HTR-8/SVneo (cell line): ENCODE data around the gene NFATC4.
"Not testable (repeated sequence)": the region's sequence is repeated elsewhere in the genome, so short reads cannot be mapped to it uniquely, and the experiment has no call there.

Source experiments
- DNase-seq: peaks from one replicate; pipeline ENCODE4 v3.0.0; 2011; ENCODE audit warnings: low spot score, mixed read lengths; ENCODE audit not compliant: insufficient read length
- FAIRE-seq: peaks from 2 replicates; lab custom pipeline; 2011; peaks lifted over from hg19 to GRCh38; lab: Jason Lieb, UNC

The NFATC4 gene

DNA sequence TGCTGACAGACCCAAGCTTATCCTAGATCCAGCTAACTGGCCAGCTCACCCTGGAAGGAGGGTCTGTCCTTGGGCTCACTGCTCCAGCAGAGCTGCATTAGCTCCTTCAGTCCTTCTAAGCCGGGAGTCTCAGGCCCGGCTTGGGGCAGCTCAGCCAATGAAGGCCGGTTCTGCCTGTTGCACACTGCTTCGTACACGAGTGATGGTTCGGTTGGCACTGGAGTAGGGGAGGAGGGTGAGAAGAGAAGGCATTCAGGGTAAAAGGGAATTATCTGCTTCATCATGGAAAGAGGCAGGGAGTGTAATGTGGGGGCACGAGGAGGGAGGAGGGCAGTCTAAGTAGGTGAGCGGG is 30.2 kb upstream of the NFATC4 start:
- no peak for FAIRE-seq
- DNase-seq: no peak

DNA sequence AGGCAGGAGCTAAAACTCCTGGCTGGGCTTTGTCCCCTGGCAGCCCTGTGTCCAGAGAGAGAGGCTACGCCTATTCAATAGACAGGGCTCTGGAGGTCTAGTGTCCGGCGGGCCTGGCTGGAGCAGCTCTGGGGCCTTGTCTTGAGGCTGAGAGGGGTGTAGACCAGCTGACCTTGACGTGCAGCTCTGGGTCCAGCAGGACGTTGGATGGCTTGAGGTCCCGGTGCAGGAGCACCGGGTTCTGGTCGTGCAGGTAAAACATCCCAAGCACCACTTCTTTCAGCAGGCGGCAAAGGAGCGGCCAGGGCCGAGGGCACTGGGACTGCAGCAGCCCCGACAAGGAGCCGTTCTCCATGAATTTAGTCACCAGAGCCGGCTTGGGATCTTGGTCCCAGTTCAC is 29.1 kb upstream of the NFATC4 start:
- FAIRE-seq: no peak
- no peak for DNase-seq

DNA sequence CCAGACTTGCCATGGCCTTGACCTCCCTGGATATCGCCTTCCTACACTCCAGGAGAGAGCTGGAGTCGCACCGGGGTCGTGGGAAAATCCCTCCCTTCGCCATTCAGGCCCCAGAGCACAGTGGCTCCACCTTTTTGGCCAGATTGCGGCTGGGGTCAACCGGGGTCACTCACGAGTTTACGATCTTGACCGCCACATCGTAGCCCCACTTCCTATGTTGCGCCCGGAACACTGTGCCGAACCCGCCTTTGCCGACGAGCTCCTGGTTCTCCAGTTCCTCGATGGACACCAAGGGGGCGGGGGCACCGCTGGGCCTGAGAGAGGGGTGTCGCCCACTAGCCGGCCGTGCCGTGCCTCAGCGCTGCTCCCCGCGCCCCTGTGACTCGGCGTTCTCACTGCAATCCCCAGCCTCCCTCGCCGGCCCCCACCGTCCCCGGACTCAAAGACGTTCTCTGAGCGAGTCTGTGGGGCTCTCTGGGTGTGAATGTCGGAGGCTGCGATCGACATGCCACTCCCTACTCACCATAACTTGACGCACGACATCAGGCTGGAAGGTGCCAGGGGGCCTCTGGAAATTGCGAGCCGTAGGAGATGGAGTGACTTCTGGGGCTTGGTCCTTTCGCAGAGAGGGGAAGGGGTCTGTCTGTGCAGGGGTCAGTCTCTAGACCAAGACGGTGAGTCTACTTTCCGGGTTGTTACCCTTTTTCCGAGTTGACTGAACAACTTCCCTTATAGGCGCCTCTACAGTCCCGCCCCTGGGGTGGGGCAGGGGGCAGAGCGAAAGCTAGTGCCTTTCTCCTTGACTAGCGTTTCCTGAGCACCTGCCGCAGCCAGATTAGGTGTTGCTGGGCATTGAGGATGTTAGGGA is 28.5 kb upstream of the NFATC4 start, which contains the start of gene RIPK3:
Gene RIPK3 (minus strand): TSS at position 708 of the 868 bp plus-strand sequence. CDS start 165 bp downstream, at position 543.
- FAIRE-seq: no peak
- DNase-seq: no peak

DNA sequence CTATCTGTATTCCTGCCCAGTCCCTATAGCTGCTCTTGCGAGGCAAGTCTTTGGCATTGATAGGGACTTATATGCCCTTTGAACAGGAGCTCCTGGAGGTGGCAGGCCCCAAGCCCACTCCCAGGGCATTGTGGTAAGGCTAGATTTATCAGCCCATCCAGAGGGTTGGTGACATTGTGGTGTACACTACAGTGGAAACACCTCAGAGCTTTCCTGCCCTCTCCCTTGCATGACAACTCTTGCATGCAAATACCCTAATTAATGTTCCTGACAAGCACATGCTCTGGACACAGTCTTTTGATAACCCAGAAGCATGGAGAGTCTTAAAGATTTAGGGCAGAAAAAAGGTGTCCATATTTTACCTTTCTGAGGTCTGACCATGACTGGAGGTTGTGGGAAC is 27.4 kb upstream of the NFATC4 start:
- FAIRE-seq: no peak
- DNase-seq: no peak

DNA sequence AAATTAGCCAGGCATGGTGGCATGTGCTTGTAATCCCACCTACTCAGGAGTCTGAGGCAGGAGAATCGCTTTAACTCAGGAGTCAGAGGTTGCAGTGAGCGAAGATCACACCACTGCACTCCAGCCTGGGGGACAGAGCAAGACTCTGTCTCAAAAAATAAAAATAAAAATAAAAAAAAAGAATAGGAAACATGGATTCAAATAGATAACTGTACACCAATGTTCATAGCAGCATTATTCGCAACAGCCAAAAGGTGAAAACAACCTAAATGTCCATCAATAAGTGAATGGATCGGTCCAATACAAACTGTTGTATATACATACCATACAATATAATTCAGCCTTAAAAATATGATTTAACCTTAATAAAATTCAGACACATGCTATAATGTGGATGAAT is 25.1 kb upstream of the NFATC4 start:
- FAIRE-seq (no peak), DNase-seq (no peak)

DNA sequence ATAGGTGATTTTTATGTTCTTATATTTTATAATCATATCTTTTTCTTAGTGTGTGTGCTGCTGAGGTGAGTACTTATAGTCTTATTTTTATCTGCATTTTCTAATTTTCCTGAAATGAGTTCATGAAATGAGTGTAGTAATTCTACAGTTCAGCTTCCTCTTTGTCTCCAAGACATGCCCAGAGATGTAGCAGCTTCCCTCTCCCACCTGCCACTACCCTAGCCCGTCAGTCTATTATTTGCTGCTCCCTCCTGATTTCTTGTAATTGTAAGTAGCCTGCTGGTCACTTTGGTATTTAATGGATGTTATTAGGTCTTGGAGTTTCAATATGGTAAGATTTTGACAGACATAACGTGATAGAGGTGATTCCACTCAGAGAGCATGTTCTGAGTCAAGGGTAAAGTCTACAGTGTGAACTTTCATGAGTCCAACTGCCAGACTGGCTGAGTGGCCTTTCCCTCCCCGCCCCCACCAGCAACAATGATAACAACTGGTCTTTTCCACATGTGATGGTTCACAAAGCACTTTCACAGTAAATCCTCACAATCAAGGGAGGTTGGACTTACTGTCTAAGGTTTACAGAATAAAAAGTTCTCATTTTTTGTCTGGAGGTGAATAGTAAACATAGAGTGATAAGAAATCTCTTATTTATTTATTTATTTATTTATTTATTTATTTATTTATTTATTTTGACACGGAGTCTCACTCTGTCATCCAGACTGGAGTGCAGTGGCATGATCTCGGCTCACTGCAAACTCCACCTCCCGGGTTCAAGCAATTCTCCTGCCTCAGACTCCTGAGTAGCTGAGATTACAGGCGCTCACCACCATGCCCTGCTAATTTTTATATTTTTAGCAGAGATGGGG is 24.0 kb upstream of the NFATC4 start:
- DNase-seq (no peak), FAIRE-seq (no peak)

DNA sequence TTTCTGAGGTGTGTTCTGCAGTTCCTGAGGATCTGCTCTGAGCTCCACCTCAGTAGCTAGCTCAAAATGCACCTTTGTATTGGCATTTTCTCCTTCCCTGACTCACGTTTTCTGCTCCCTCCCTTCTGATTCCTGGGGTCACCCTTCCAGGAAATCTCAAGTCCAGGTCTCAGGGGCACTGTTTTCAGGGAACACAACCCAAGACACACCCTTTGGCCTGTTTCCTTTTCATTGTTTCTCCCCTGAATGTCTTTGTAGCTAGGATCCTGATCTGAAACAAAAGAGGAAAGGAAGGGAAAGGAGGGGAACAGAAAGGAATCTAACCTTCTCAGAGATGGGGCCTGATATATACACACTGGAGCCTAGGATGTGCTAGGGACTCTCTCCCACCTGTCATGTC is 20.9 kb upstream of the NFATC4 start:
- FAIRE-seq (no peak), DNase-seq (no peak)

DNA sequence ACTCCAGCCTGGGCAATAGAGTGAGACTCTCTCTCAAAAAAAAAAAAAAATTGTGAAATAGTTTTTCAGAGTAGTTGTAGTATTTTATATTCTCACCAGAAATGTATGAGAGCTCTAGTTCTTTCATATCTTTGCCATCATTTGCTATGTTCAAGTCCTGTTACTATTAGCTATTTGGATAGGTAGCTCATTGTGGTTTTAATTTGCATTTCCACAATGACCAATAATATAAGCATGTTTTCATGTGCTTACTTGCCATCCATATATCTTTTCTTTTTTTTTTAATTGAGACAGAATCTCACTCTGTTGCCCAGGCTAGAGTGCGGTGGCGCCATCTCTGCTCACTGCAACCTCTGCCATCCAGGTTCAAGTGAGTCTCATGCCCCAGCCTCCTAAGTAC is 19.8 kb upstream of the NFATC4 start:
- DNase-seq (no peak), FAIRE-seq (no peak)

DNA sequence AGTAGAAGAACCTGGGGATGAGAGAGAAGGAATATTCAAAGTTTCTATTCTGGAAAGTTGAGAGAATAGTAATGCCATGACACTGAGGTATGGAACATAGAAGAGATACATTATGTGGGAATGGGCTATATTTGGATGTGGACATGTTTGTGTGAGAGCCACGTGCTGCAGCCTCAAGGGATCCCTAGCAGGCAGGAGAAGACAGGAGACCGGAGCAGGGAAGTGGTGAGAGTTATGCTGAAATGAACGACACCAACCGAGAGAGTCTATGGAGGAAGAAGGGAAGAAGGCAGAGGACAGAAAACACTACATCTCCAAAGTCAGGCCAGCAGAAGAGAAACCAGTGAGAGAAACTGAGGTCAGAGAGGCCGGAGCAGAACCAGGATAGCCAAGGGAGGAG is 18.2 kb upstream of the NFATC4 start:
- FAIRE-seq (no peak), DNase-seq (no peak)

DNA sequence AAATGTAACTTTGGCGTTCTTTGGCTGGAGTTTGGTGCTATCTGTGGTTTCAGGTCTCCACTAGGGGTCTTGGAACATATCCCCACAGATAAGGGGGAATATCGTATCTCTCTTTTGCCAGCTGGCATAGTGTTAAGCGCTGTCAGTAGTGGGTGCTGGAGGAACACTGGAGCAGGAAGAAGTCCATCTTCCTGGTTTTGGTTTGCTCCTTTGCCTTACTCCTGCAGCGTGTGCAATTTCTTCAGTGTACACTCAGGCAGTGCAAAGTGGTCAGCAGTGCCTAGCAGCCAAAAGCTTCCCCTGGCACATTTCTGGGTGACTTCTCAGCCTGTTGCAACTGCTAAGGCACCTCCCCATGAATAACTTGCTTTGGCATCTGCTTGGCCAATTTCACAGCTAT is 16.5 kb upstream of the NFATC4 start:
- DNase-seq (no peak), FAIRE-seq (no peak)

DNA sequence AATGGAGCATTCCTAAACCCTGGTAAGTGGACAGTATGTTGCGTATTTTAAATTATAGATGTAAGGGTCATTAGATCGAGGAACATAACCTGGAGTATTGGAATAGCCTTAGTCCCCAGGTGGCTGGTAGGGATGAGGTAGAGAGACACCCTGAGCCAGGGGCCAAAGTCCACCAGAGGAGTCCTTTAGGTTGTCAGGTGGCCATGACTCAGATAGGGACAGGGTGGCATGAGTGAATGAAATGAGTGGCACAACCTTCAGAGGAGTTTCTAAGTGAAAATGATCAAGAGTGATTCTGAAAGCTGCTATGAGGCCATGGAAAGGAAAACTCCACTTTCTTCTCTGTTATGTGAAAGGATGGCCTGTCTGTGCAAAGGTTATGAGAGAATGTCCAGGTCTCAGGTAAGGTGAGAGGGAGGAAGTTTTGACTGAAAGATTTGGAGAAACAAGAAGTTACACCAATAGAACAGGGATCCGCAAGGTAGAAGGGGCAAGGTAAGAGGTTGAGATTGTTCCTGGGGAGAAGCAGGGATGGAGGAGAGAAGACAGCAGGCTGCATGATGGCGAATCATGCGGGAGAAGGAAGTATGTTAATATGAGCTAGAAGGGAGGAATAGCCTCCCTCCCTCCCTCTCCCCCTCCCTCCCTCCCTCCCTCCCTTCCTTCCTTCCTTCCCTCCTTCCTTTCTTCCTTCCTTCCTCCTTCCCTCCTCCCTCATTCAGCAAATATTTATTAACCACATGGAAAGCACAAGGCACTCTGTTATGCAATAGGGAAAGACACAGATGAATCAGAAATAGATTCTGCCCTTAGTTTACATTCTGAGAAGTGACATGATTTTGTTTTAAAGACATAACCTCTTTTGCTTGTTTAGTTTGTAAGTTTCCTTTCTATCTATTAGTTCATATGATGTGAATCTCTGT is 14.2 kb upstream of the NFATC4 start:
- DNase-seq (no peak), FAIRE-seq (no peak)

DNA sequence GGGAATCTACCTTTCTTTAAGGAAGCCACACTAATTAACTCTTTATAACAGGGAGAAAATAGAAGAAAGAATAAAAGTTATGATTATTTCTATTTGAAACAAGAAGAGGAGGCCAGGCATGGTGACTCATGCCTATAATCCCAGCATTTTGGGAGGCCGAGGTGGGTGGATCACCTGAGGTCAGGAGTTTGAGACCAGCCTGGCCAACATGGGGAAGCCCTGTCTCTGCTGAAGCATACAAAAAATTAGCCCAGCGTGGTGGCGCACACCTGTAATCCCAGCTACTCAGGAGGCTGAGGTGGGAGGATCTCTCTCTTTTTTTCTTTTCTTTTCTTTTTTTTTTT is 13.5 kb upstream of the NFATC4 start:
- DNase-seq, FAIRE-seq: not testable (repeated sequence)

DNA sequence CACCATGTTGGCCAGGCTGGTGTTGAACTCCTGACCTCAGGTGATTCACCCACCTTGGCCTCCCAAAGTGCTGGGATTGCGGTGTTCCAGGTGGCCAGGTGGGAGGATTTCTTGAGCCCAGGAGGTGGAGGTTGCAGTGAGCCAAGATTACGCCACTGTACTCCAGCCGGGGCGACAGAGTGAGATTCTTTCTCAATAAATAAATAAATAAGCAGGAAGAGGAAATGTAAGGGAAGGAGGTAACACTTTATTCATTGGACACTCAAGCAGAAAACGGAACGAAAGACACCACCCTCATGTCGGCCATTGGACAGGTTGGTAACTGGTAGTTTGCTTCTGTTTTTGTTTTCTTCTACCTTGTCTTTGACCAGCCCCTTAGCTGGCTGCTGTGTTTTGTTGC is 13.0 kb upstream of the NFATC4 start:
- DNase-seq: no peak
- no peak for FAIRE-seq

DNA sequence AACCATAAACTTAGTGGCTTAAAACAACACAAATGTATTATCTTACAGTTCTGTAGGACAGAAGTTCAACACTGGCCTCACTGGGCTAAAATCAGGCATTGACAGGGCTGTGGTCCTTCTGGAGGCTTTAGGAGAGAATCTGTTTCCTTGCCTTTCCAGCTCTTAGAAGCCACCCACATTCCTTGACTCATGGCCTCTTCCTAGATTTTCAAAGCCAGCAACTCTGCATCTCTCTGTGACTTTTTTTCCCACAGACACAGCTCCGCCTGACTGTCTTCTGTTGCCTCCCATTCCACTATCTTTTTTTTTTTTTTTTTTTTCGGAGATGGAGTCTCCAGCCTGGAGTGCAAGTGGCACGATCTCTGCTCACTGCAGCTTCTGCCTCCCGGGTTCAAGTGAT is 11.8 kb upstream of the NFATC4 start:
- DNase-seq (no peak), FAIRE-seq (no peak)

DNA sequence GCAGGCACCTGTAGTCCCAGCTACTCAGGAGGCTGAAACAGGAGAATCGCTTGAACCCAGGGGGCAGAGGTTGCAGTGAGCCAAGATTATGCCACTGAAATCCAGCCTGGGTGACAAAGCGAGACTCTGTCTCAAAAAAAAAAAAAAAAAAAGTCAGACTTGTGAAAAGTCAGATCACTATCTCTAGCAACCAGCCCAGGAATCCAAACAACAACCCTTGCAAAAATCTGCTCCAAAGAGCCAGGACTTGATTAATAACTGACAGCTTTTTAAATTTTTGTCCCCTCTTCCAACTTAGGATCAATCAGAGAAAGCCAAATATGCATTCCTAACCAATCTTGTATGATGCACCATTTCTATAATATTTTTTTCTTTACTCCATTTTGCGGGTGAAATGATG is 7.7 kb upstream of the NFATC4 start:
- DNase-seq (no peak), FAIRE-seq (no peak)

DNA sequence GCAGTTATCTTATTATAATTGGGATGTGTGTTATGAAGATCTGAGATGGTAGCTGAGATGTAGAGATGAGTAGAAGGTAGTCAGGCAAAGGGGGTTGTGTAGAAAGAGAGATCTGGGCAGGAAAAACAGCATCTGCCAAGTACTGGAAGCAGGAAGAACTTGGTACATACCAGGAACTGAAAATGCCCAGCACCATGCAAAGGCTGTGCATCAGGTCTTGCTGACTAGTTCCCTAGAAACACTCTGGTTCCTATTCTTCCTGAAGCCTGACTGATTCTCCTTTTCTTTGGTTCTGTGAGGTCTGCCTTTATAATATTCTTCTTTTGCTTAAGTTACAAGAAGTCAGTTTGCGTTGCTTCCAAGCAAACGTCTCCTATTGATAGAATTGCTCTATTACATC is 6.7 kb upstream of the NFATC4 start:
- no peak for FAIRE-seq
- DNase-seq: no peak

DNA sequence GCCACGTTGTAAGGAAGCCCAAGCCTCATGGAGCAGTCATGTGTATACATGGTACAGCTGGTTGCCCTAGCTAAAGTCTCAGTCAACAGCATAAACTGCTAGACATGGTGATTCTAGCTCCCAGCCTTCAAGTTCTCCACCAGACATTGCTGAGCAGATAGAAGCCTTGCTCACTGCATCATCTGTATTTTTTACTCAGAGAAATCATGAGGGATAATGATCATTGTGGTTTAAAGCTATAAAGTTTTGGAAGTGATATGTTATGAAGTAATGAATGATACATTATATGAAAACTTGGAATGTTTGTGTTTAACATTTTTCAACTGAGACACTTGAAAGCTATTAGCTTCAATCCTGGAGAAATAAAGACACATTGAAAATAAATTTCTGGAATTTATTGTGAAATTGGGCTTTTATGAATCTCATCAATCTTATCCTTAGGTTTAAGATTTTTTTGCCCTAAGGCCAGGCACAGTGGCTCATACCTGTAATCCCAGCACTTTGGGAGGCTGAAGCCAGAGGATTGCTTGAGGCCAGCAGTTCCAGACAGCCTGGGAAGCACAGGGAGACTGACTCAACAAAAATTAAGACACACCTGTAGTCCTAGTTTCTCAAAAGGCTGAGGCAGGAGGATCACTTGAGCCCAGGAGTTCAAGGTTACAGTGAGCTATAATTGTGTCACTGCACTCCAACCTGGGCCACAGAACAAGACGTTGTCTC is 5.6 kb upstream of the NFATC4 start:
- FAIRE-seq (no peak), DNase-seq (no peak)

DNA sequence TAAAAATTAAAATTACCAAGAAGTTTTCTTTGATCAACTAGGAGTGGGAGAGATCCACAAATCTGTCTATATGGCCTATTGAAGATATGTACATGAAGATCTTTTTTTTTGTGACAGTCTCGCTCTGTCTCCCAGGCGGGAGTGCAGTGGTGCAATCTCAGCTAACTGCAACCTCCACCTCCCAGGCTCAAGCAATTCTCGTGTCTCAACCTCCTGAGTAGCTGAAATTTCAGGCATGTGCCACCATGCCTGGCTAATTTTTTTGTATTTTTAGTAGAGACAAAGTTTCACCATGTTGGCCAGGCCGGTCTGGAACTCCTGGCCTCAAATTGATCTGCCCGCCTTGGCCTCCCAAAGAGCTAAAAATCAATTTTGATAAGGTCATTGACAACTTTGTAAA is 4.6 kb upstream of the NFATC4 start:
- DNase-seq (no peak), FAIRE-seq (no peak)

DNA sequence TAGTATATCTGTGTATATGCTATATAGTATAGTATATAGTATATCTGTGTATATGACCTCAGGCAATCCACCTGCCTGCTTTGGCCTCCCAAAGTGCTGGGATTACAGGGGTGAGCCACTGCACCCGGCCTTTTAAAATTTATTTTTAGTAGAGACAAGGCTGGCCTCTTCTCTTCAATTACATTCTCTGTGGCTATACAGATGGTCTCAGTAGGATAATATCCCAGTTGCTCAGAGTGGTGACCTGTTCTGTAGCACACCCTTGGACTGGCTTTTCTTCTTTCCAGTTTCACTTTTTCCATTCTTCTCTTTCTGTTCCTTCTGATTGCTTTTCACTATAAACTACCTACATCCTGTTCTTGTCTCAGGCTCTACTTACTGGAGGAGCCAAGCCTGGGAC is 3.1 kb upstream of the NFATC4 start:
- no peak for DNase-seq
- no peak for FAIRE-seq
